ENCODE measurements around the gene CRYL1. TPM values are rescaled to one million over a fixed set of nuclear protein-coding genes. Genes with fewer than 3 reads are reported as not detected.

The CRYL1 gene
- total RNA-seq, 1 experiment from 2014 or later: 3.7 TPM

- H3K27me3 ChIP-seq (ENCODE audit: insufficient read depth, low read length): peaks cover 11% of the 10 kb centered on the region; the same call in 1 of the 2 replicates
- H3K56ac ChIP-seq (ENCODE audit: insufficient read length, low read depth, low read length): no peak overlapping the region
- no peak overlapping the region for H3K9ac ChIP-seq (ENCODE audit: extremely low read depth, insufficient read length, low read length)
- Mint-ChIP-seq H3K36me3 (ENCODE audit: insufficient read depth in 1 of 3, low read depth in 3 of 3) (no peaks in the 10 kb centered on the region; a peak in 1 of 7 replicates), H3K4me1 (peaks cover 23 to 43% of the 10 kb centered on the region in 2 experiments), H3K27me3 (ENCODE audit: low read depth) (peaks cover 58% of the 10 kb centered on the region), H3K27ac (no peak overlapping the region), H3K4me3 (peak overlapping the region; percentile 65 to 84), H3K9me3 (peaks cover 0 to 2% of the 10 kb centered on the region in 2 experiments; a peak in 1 of 5 replicates)
- H4K91ac ChIP-seq (ENCODE audit: insufficient read length, low read depth, low read length): no peak overlapping the region
- no peak overlapping the region for H2BK20ac ChIP-seq (ENCODE audit: low read depth, low read length, poor library complexity, severe bottlenecking)
- no peak overlapping the region for H4K5ac ChIP-seq (ENCODE audit: insufficient read length, low read depth, low read length)
- H3K23ac ChIP-seq (ENCODE audit: insufficient read length, low read depth, low read length): no peak overlapping the region
- H3K14ac ChIP-seq (ENCODE audit: insufficient read depth, low read length): no peak overlapping the region
- H3T11ph ChIP-seq (ENCODE audit: low read length): no peak overlapping the region
- H4K20me1 ChIP-seq (ENCODE audit: control insufficient read depth, insufficient read depth, insufficient read length): no peaks in the 10 kb centered on the region
- H3K23me2 ChIP-seq (ENCODE audit: insufficient read length, low read depth, low read length, poor library complexity, severe bottlenecking): peaks cover 6% of the 10 kb centered on the region
- DNase-seq: peak; percentile 61
- H4K8ac ChIP-seq (replicated peaks; ENCODE audit: insufficient read length, low read depth, low read length): no peak overlapping the region
- H3K27ac ChIP-seq (ENCODE audit: insufficient read length, low read depth, low read length): no peak overlapping the region
- no peaks in the 10 kb centered on the region for H3K79me2 ChIP-seq (ENCODE audit: insufficient read depth, low read length)
- H3K18ac ChIP-seq (ENCODE audit: insufficient read length, low read depth, low read length): no peak overlapping the region
- H2BK5ac ChIP-seq (ENCODE audit: insufficient read length, low read length): no peak overlapping the region
- H2BK15ac ChIP-seq (ENCODE audit: low read depth, low read length): no peak overlapping the region
- H3K9me3 ChIP-seq (ENCODE audit: control insufficient read depth, low read depth, low read length): no peaks in the 10 kb centered on the region
- H3K4ac ChIP-seq (ENCODE audit: low read depth, low read length): no peak overlapping the region
- no peak for TF ChIP-seq CTCF (conservative IDR thresholded peaks at IDR 0.05)
- H2BK120ac ChIP-seq (ENCODE audit: low read depth, low read length, poor library complexity, severe bottlenecking): no peak overlapping the region
- H3K4me1 ChIP-seq (ENCODE audit: insufficient read depth, low read length): peaks cover 3% of the 10 kb centered on the region; the same call in 1 of the 2 replicates
- WGBS (ENCODE audit: extremely low coverage, insufficient read length, low lambda C conversion rate): no CpG with 5 or more reads among the region's 37 CpGs
- H2AK5ac ChIP-seq (ENCODE audit: insufficient read length, low read length): no peak overlapping the region
- H2AFZ ChIP-seq (ENCODE audit: low read length): no peak overlapping the region
- H3K79me1 ChIP-seq (ENCODE audit: insufficient read depth, low read depth, low read length, poor library complexity, severe bottlenecking): no peaks in the 10 kb centered on the region
- H2BK12ac ChIP-seq (ENCODE audit: insufficient read length, low read depth, low read length): no peak overlapping the region
- peak overlapping the region; percentile 57 for H3K4me2 ChIP-seq (ENCODE audit: insufficient read depth, insufficient read length, low read length)
Measured at GRCh38 chr13:20525144-20525600, 485 bp downstream of the CRYL1 start.
